HEK293 (cell line): ENCODE results near the gene TAAR6.

Source experiments
- CTCF ChIA-PET: fragments of 350-600 bp; formaldehyde crosslinking; extraction: SDS; loops from one replicate; lab custom pipeline; 2021; ENCODE audit warnings: antibody characterized with exemption; lab: Yijun Ruan, JAX
- POLR2A ChIA-PET: fragments of 300-600 bp; formaldehyde crosslinking; extraction: SDS; loops from one replicate; lab custom pipeline; 2020; ENCODE audit warnings: antibody characterized with exemption, inconsistent platforms; lab: Yijun Ruan, JAX
- H3K27ac ChIP-seq: fragments of 200-500 bp; sonication (Bioruptor generic); 2 replicates; pipeline ENCODE4 v1.5.1; 2014; ENCODE audit warnings: low read depth, low read length, control low read depth, inconsistent platforms; ENCODE audit errors: extremely low read depth
- H3K36me3 ChIP-seq, 2 experiments: fragments of 200-500 bp in 1 of 2; sonication (Bioruptor generic) in 1 of 2; 1 replicate in 1 of 2; 2 replicates in 1 of 2; pipeline ENCODE4 v1.5.1; 2014 to 2017; ENCODE audit warnings: inconsistent platforms in 2 of 2, low read length in 2 of 2; ENCODE audit not compliant: control insufficient read depth in 2 of 2, insufficient read depth in 1 of 2
- H3K4me1 ChIP-seq: fragments of 200-500 bp; sonication (Bioruptor generic); 2 replicates; pipeline ENCODE4 v1.5.1; 2014; ENCODE audit warnings: mild to moderate bottlenecking, low read length, inconsistent platforms; ENCODE audit not compliant: control insufficient read depth, insufficient read depth
- H3K4me3 ChIP-seq: 2 replicates; pipeline ENCODE4 v1.5.1; 2011; ENCODE audit warnings: low read depth, mild to moderate bottlenecking, control low read depth, low read length, moderate library complexity
- H3K9me3 ChIP-seq: fragments of 200-500 bp; sonication (Bioruptor generic); 2 replicates; pipeline ENCODE4 v1.5.1; 2014; ENCODE audit warnings: low read depth, low read length, inconsistent platforms; ENCODE audit not compliant: control insufficient read depth, insufficient read depth
- GLI4 ChIP-seq: fragments of 450-650 bp; formaldehyde crosslinking; IDR thresholded peaks from 2 replicates; pipeline ENCODE4 v1.5.1; 2016; ENCODE audit warnings: missing biosample characterization, missing genetic modification characterization
- GLIS2 ChIP-seq: fragments of 450-650 bp; formaldehyde crosslinking; IDR thresholded peaks from 2 replicates; pipeline ENCODE4 v1.5.1; 2016; ENCODE audit warnings: missing biosample characterization, missing genetic modification characterization
- MEIS1 ChIP-seq: sonication (generic); formaldehyde crosslinking; IDR thresholded peaks from 2 replicates; pipeline ENCODE4 v1.8.1; 2022; ENCODE audit warnings: missing genetic modification reagents, mild to moderate bottlenecking, borderline replicate concordance
- PRDM6 ChIP-seq: fragments of 450-650 bp; formaldehyde crosslinking; IDR thresholded peaks from 2 replicates; pipeline ENCODE4 v1.5.1; 2017; ENCODE audit warnings: missing biosample characterization, missing genetic modification characterization
- TCF7L2 ChIP-seq: IDR thresholded peaks from 2 replicates; pipeline ENCODE4 v1.6.1; 2011; ENCODE audit warnings: low read depth, mild to moderate bottlenecking, inconsistent platforms, low read length, moderate library complexity, borderline replicate concordance
- ZBTB17 ChIP-seq: fragments of 450-650 bp; formaldehyde crosslinking; IDR thresholded peaks from 2 replicates; pipeline ENCODE4 v1.5.1; 2016; ENCODE audit warnings: missing biosample characterization, missing genetic modification characterization
- ZBTB26 ChIP-seq: fragments of 450-650 bp; formaldehyde crosslinking; optimal IDR thresholded peaks from 2 replicates; pipeline ENCODE3; 2016; ENCODE audit warnings: missing biosample characterization, mild to moderate bottlenecking, missing genetic modification characterization
- ZBTB7A ChIP-seq: fragments of 450-650 bp; formaldehyde crosslinking; IDR thresholded peaks from 2 replicates; pipeline ENCODE4 v1.5.1; 2016; ENCODE audit warnings: low read depth, missing biosample characterization, missing genetic modification characterization
- ZNF157 ChIP-seq: fragments of 450-650 bp; formaldehyde crosslinking; IDR thresholded peaks from 2 replicates; pipeline ENCODE4 v1.5.1; 2016; ENCODE audit warnings: missing biosample characterization, missing genetic modification characterization
- ZNF2 ChIP-seq: fragments of 450-650 bp; formaldehyde crosslinking; IDR thresholded peaks from 2 replicates; pipeline ENCODE4 v1.5.1; 2016; ENCODE audit warnings: missing biosample characterization, missing genetic modification characterization
- ZNF311 ChIP-seq: fragments of 450-650 bp; formaldehyde crosslinking; IDR thresholded peaks from 2 replicates; pipeline ENCODE4 v1.5.1; 2017; ENCODE audit warnings: missing biosample characterization, missing genetic modification characterization, borderline replicate concordance
- ZNF426 ChIP-seq: fragments of 450-650 bp; formaldehyde crosslinking; IDR thresholded peaks from 2 replicates; pipeline ENCODE4 v1.5.1; 2017; ENCODE audit warnings: missing biosample characterization, missing genetic modification characterization, mild to moderate bottlenecking, inconsistent platforms, moderate library complexity
- ZNF629 ChIP-seq: fragments of 450-650 bp; formaldehyde crosslinking; IDR thresholded peaks from 2 replicates; pipeline ENCODE4 v1.5.1; 2017; ENCODE audit warnings: missing biosample characterization, missing genetic modification characterization
- ZNF677 ChIP-seq: fragments of 450-650 bp; IDR thresholded peaks from 2 replicates; pipeline ENCODE4 v1.5.0; 2018; ENCODE audit warnings: missing biosample characterization, mild to moderate bottlenecking, missing genetic modification characterization, moderate library complexity
- TF ChIP-seq, protein P1 (sequence below): fragments of 450-650 bp; formaldehyde crosslinking; IDR thresholded peaks from 2 replicates; pipeline ENCODE4 v1.5.1; 2016; ENCODE audit warnings: missing biosample characterization, missing genetic modification characterization
- TF ChIP-seq, protein P2 (sequence below): fragments of 450-650 bp; formaldehyde crosslinking; conservative IDR thresholded peaks from 2 replicates; pipeline ENCODE4 v1.5.1; 2016; ENCODE audit warnings: low read depth, missing biosample characterization, missing genetic modification characterization
- TF ChIP-seq, protein P3 (sequence below): fragments of 450-650 bp; formaldehyde crosslinking; IDR thresholded peaks from 2 replicates; pipeline ENCODE4 v1.5.1; 2016; ENCODE audit warnings: missing biosample characterization, missing genetic modification characterization, borderline replicate concordance

TAAR6 gene

GRCh38 chr6:132590362-132590761 is 20.2 kb downstream of the TAAR6 start (continued):
- TF ChIP-seq ZNF677 (tag by site-specific recombination) (no peak), TCF7L2 (no peak), GLI4 (tag by site-specific recombination) (no peak), GLIS2 (no peak), ZBTB26 (tag by site-specific recombination) (no peak)
- TF ChIP-seq, protein P1, sequence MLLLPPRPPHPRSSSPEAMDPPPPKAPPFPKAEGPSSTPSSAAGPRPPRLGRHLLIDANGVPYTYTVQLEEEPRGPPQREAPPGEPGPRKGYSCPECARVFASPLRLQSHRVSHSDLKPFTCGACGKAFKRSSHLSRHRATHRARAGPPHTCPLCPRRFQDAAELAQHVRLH (tag by site-specific recombination): no peak
- TF ChIP-seq, all 188 proteins: peak for 0

DNA sequence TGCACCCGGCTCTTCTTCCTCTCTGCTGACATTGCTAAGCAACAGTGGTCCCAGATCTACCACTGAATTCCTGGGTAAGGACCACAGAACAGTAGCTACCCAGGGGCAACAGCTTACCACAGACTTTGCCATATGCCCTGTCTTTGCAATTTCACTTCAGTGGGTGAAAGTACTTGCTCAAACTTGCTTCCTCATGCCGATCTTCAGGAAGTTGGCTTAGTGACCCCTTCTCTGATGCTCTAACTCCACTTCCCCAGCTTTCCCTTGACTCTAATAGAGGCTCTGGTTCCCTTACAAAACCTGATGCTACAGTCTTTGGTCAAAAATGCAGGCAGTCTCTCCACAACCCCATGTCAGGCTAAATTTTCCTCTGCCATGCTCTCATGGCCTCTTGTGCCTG is 22.7 kb downstream of the TAAR6 start:
- TF ChIP-seq PRDM6 (tag by site-specific recombination) (no peak), ZNF426 (tag by site-specific recombination) (no peak), ZNF629 (tag by site-specific recombination) (no peak), ZNF157 (tag by site-specific recombination) (no peak), MEIS1 (CRISPR knock-in tag) (no peak), ZBTB17 (tag by site-specific recombination) (no peak), ZNF311 (no peak), ZNF2 (no peak), ZBTB7A (tag by site-specific recombination) (no peak)
- TF ChIP-seq, protein P2, sequence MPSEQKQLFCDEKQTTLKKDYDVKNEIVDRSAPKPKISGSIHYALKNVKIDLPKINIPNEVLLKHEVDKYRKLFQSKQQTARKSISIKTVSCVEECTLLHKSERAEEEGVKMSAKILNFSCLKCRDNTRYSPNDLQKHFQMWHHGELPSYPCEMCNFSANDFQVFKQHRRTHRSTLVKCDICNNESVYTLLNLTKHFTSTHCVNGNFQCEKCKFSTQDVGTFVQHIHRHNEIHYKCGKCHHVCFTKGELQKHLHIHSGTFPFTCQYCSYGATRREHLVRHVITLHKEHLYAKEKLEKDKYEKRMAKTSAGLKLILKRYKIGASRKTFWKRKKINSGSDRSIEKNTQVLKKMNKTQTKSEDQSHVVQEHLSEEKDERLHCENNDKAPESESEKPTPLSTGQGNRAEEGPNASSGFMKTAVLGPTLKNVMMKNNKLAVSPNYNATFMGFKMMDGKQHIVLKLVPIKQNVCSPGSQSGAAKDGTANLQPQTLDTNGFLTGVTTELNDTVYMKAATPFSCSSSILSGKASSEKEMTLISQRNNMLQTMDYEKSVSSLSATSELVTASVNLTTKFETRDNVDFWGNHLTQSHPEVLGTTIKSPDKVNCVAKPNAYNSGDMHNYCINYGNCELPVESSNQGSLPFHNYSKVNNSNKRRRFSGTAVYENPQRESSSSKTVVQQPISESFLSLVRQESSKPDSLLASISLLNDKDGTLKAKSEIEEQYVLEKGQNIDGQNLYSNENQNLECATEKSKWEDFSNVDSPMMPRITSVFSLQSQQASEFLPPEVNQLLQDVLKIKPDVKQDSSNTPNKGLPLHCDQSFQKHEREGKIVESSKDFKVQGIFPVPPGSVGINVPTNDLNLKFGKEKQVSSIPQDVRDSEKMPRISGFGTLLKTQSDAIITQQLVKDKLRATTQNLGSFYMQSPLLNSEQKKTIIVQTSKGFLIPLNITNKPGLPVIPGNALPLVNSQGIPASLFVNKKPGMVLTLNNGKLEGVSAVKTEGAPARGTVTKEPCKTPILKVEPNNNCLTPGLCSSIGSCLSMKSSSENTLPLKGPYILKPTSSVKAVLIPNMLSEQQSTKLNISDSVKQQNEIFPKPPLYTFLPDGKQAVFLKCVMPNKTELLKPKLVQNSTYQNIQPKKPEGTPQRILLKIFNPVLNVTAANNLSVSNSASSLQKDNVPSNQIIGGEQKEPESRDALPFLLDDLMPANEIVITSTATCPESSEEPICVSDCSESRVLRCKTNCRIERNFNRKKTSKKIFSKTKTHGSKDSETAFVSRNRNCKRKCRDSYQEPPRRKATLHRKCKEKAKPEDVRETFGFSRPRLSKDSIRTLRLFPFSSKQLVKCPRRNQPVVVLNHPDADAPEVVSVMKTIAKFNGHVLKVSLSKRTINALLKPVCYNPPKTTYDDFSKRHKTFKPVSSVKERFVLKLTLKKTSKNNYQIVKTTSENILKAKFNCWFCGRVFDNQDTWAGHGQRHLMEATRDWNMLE: no peak
- TF ChIP-seq, protein P3, sequence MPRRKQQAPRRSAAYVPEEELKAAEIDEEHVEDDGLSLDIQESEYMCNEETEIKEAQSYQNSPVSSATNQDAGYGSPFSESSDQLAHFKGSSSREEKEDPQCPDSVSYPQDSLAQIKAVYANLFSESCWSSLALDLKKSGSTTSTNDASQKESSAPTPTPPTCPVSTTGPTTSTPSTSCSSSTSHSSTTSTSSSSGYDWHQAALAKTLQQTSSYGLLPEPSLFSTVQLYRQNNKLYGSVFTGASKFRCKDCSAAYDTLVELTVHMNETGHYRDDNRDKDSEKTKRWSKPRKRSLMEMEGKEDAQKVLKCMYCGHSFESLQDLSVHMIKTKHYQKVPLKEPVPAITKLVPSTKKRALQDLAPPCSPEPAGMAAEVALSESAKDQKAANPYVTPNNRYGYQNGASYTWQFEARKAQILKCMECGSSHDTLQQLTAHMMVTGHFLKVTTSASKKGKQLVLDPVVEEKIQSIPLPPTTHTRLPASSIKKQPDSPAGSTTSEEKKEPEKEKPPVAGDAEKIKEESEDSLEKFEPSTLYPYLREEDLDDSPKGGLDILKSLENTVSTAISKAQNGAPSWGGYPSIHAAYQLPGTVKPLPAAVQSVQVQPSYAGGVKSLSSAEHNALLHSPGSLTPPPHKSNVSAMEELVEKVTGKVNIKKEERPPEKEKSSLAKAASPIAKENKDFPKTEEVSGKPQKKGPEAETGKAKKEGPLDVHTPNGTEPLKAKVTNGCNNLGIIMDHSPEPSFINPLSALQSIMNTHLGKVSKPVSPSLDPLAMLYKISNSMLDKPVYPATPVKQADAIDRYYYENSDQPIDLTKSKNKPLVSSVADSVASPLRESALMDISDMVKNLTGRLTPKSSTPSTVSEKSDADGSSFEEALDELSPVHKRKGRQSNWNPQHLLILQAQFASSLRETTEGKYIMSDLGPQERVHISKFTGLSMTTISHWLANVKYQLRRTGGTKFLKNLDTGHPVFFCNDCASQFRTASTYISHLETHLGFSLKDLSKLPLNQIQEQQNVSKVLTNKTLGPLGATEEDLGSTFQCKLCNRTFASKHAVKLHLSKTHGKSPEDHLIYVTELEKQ (tag by site-specific recombination): no peak
- Histone ChIP-seq H3K27ac (no peak overlapping the region), H3K9me3 (no peaks in the 10 kb centered on the region), H3K4me3 (no peak overlapping the region), H3K4me1 (no peaks in the 10 kb centered on the region), H3K36me3 (no peaks in the 10 kb centered on the region)
- ChIA-PET POLR2A (no interaction called here), CTCF (no interaction called here)
